Left ventricle myocardium inferior (tissue), 1 donor: Measurements from ENCODE around the gene EED. TPM values are rescaled to one million over a fixed set of nuclear protein-coding genes. Genes with fewer than 3 reads are reported as not detected.

Experiments used
- DNase-seq: peaks from one replicate; pipeline ENCODE4 v3.0.0-alpha.2; 2020
- H3K27ac ChIP-seq: fragments of 200-600 bp; replicated peaks from 2 replicates; pipeline ENCODE4 v1.8.0; 2021
- H3K27me3 ChIP-seq: fragments of 200-600 bp; 2 replicates; pipeline ENCODE4 v1.8.0; 2021; ENCODE audit warnings: low read depth
- H3K36me3 ChIP-seq: fragments of 200-600 bp; 2 replicates; pipeline ENCODE4 v1.8.0; 2021
- H3K4me1 ChIP-seq: fragments of 200-600 bp; 2 replicates; pipeline ENCODE4 v1.8.0; 2021
- H3K4me3 ChIP-seq: fragments of 200-600 bp; 2 replicates; pipeline ENCODE4 v1.8.0; 2021; ENCODE audit warnings: mild to moderate bottlenecking, moderate library complexity
- H3K9me3 ChIP-seq: fragments of 200-600 bp; replicated peaks from 2 replicates; pipeline ENCODE4 v1.8.0; 2021
- CTCF ChIP-seq: fragments of 200-600 bp; IDR thresholded peaks from 2 replicates; pipeline ENCODE4 v1.8.0; 2021; ENCODE audit warnings: antibody characterized with exemption, mild to moderate bottlenecking, borderline replicate concordance
- intact Hi-C: fragments of 100-400 bp; cut with micrococcal nuclease; formaldehyde crosslinking; loops from one replicate; pipeline ENCODE4 v1.11.0; 2022
- total RNA-seq: library from RNA; stranded (reverse); fragmentation: NEBNext Ultra II Directional; extraction: Animal tissue kit (Norgen Biotek cat#: 25700); gene quantifications from one replicate; pipeline ENCODE4 v1.2.1, GENCODE V29; 2021
- donor health status: DM: no; HTN: yes; CAD: no; lungs with severe emphysema.

Gene EED
- total RNA-seq, 1 donor from 2014 or later = 13.1 TPM

DNA sequence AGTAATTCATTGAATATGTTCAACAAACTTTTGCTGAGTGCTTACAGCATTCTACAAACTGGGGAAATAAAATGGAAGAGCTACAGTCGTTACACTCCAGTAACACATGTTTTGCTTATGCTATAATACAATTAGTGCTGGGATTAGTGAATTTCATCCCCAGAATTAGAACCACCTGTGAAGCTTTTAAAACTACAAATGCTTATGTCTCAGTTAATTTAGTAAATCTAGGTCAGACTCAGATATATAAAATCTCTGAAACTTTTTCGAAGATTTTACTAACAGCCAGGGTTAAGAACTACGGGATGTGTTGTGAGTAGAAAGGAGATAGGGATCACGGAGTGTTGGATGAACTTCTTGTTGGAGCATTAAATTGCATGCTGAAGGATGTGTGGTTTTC, 33.7 kb upstream of the EED start:
- Histone ChIP-seq H3K36me3 (no peaks in the 10 kb centered on the region), H3K27me3 (no peaks in the 10 kb centered on the region), H3K4me3 (no peak overlapping the region), H3K27ac (no peak overlapping the region), H3K9me3 (no peaks in the 10 kb centered on the region), H3K4me1 (no peaks in the 10 kb centered on the region)
- intact Hi-C loops = loop anchor here (10.0 kb wide), 1 partner anchor 346 kb away; no protein-coding TSS in a partner anchor
- no peak for TF ChIP-seq CTCF
- DNase-seq = no peak

DNA sequence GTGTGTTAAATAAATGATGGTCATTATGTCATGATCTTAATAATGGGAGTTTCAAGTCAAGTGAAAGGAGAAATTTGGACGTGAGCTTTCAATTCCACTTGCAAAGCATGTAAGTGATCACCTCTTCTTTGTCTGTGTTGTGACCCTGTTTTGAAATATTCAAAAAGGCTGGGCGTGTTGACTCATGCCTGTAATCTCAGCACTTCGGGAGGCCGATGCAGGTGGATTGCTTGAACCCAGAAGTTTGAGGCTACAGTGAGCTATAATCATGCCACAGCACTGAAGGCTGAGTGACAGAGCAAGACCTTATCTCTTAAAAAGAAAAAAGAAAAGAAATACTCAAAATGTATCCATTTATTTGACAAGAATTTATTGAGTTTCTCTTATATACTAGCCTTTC, 32.9 kb upstream of the EED start:
- intact Hi-C loops = loop anchor here (10.0 kb wide), 1 partner anchor 347 kb away; no protein-coding TSS in a partner anchor
- H3K4me1 ChIP-seq = no peaks in the 10 kb centered on the region
- no peaks in the 10 kb centered on the region for H3K36me3 ChIP-seq
- no peak overlapping the region for H3K27ac ChIP-seq
- DNase-seq = no peak
- H3K27me3 ChIP-seq = no peaks in the 10 kb centered on the region
- H3K9me3 ChIP-seq = no peaks in the 10 kb centered on the region
- no peak overlapping the region for H3K4me3 ChIP-seq
- no peak for TF ChIP-seq CTCF

DNA sequence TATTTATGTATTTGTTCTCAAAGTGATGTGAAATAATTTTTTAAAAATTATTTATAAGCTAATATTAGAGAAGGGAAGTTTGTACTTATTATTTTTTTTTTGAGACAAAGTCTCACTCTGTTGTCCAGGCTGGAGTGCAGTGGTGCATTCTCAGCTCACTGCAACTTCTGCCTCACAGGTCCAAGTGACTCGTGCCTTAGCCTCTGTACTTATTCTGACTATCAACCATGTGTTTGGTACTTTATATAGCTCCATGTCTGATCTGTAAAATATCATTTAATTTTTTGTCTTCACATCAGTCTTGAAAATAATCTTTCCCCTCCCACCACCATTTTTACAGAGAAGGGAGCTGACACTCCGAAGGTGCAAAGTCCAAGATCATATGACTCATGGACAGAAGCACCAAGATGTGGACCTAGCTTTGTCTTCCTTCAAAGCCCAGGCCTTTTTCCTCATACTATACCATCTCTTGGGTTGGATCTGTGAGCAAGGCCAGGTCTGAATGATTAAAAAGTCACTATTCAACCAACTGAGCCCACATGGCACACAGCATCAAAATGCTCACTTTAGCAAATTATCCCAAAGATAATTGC, 32.4 kb upstream of the EED start:
- no peaks in the 10 kb centered on the region for H3K4me1 ChIP-seq
- no peak overlapping the region for H3K4me3 ChIP-seq
- DNase-seq = no peak
- H3K36me3 ChIP-seq = no peaks in the 10 kb centered on the region
- H3K27me3 ChIP-seq = no peaks in the 10 kb centered on the region
- TF ChIP-seq CTCF = no peak
- H3K27ac ChIP-seq = no peak overlapping the region
- H3K9me3 ChIP-seq = no peaks in the 10 kb centered on the region
- intact Hi-C loops = loop anchor here (10.0 kb wide), 1 partner anchor 347 kb away; no protein-coding TSS in a partner anchor

GRCh38 chr11:86214710-86215109, 29.8 kb upstream of the EED start:
- H3K27me3 ChIP-seq = no peaks in the 10 kb centered on the region
- no peak overlapping the region for H3K27ac ChIP-seq
- intact Hi-C loops = loop anchor here (5.0 to 10.0 kb wide), 2 partner anchors 272 to 350 kb away; no protein-coding TSS in a partner anchor
- peaks cover 9% of the 10 kb centered on the region for H3K4me1 ChIP-seq
- DNase-seq = no peak
- no peaks in the 10 kb centered on the region for H3K36me3 ChIP-seq
- no peak for TF ChIP-seq CTCF
- no peak overlapping the region for H3K4me3 ChIP-seq
- no peaks in the 10 kb centered on the region for H3K9me3 ChIP-seq

DNA sequence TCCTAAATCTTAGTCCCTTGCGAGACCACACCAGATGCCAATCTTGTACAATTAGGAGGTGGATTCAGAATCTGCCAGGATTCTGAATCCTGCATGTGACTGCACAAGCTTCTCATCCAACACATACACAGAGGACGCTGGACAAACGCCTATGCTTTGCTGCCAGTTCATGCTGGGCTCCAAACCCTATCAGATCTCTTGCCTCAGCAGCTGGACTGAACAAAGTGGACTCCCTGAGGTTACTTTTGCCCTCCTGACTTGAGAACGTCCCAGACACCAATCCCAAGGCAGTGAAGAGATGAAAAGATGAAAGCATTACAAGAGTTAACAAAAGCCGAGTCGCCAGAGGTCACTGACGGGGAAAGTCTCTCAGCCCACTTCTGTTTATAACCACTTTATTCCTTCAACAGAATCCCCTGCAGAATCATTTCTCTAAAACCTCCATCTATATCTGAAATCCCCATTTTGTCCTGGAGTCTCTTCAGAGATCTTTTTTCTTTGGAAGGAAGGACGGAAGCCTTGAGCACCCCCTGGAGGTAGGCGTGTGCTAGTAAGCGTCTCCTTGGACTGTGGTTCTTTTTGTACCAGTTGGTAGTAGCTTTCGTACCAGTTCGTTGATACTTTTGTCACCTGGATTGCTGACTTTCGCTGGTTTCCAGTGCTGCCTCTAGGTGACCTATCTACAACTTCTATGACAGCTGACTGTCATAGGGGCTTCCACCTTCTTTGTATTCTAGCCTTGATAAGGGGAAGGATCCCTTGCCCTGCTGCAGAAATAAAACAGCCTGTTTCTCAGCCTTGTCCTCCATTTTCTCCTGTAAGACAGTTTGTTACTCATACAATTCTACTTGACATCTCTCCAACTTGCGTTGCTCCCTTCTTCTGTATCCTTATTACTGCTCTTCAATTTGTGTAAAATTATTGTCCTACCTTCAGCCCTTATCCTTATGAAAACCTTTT, 26.1 kb upstream of the EED start:
- no peaks in the 10 kb centered on the region for H3K27me3 ChIP-seq
- H3K4me1 ChIP-seq = peaks cover 9% of the 10 kb centered on the region
- H3K9me3 ChIP-seq = no peaks in the 10 kb centered on the region
- peak; percentile 94 for TF ChIP-seq CTCF
- H3K36me3 ChIP-seq = no peaks in the 10 kb centered on the region
- H3K27ac ChIP-seq = no peak overlapping the region
- DNase-seq = peak; percentile 52
- H3K4me3 ChIP-seq = peak overlapping the region; percentile 52
- intact Hi-C loops = loop anchor here (5.0 to 10.0 kb wide), 2 partner anchors 276 to 354 kb away; no protein-coding TSS in a partner anchor
